AG04449 (cell line): ENCODE measurements around the gene PIP4K2A.
"Not testable (repeated sequence)": the region's sequence is repeated elsewhere in the genome, so short reads cannot be mapped to it uniquely, and the experiment has no call there.

Experiments used
- CTCF ChIA-PET: fragments of 350-600 bp; formaldehyde crosslinking; extraction: SDS; loops from one replicate; lab custom pipeline; 2021; ENCODE audit warnings: antibody characterized with exemption; lab: Yijun Ruan, JAX
- POLR2A ChIA-PET: fragments of 400-600, 350-600 bp; formaldehyde crosslinking; extraction: SDS; loops from one replicate; lab custom pipeline; 2020; ENCODE audit warnings: antibody characterized with exemption, inconsistent platforms; lab: Yijun Ruan, JAX
- DNase-seq: peaks from one replicate; pipeline ENCODE4 v3.0.0-alpha.2; 2010; ENCODE audit warnings: low read depth, low spot score
- H3K4me3 ChIP-seq: 2 replicates; pipeline ENCODE4 v1.5.1; 2011; ENCODE audit warnings: low read depth, mild to moderate bottlenecking, control low read depth, low read length
- CTCF ChIP-seq: IDR thresholded peaks from one replicate; pipeline ENCODE4 v1.5.1; 2011; ENCODE audit warnings: mild to moderate bottlenecking, moderate library complexity, low read length, control low read depth, inconsistent platforms; ENCODE audit not compliant: insufficient read depth; ENCODE audit errors: missing control alignments

Gene PIP4K2A

GRCh38 chr10:22693371-22693784, 21.0 kb downstream of the PIP4K2A start:
- CTCF ChIA-PET = interaction anchor here (0.6 to 1.6 kb wide), 2 partner anchors 11 to 19 kb away, joined by 3 read pairs; no protein-coding TSS in a partner anchor

DNA sequence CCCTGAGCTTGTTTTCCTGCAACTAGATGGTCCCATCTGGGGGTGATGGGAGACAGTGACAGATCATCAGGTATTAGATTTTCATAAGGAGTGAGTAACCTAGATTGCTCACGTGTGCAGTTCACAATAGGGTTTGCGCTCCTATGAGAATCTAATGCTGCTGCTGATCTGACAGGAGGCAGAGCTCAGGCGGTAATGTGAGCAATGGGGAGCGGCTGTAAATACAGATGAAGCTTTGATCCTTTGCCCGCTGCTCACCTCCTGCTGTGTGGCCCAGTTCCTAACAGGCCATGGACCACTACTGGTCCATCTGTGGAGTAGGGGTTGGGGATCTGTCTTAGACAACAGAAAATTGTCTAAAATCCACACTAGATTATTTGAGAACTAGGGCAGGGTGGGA, 22.3 kb downstream of the PIP4K2A start:
- ChIA-PET POLR2A (interaction anchor here (0.6 kb wide), 1 partner anchor 13 kb away, joined by 5 read pairs; no protein-coding TSS in a partner anchor), CTCF (interaction anchor here (1.4 to 1.7 kb wide), 2 partner anchors 16 to 118 kb away, joined by 3 to 5 read pairs; no protein-coding TSS in a partner anchor)
- DNase-seq, H3K4me3 ChIP-seq: not testable (repeated sequence)

More at GRCh38 chr10:22693371-22693784, 21.0 kb downstream of the PIP4K2A start:
- DNase-seq = no peak
- TF ChIP-seq CTCF = no peak
- no peak overlapping the region for H3K4me3 ChIP-seq
- POLR2A ChIA-PET = no interaction called here

- TF ChIP-seq CTCF = no peak
- ChIA-PET CTCF (interaction anchor here (1.0 to 1.7 kb wide), 3 partner anchors 14 to 105 kb away, joined by 3 to 5 read pairs (median 4); no protein-coding TSS in a partner anchor), POLR2A (no interaction called here)
- DNase-seq = no peak
- no peak overlapping the region for H3K4me3 ChIP-seq
Measured at GRCh38 chr10:22690614-22691431, 23.6 kb downstream of the PIP4K2A start.

- H3K4me3 ChIP-seq = no peak overlapping the region
- POLR2A ChIA-PET = no interaction called here
- CTCF ChIA-PET = interaction anchor here (1.2 kb wide), 1 partner anchor 104 kb away, joined by 3 read pairs; no protein-coding TSS in a partner anchor
- no peak for TF ChIP-seq CTCF
- DNase-seq = no peak
Measured at GRCh38 chr10:22690158-22690557, 24.2 kb downstream of the PIP4K2A start.

GRCh38 chr10:22686347-22686746, 28.0 kb downstream of the PIP4K2A start:
- ChIA-PET POLR2A (no interaction called here), CTCF (no interaction called here)
- no peak for TF ChIP-seq CTCF
- DNase-seq = no peak
- no peak overlapping the region for H3K4me3 ChIP-seq

GRCh38 chr10:22685926-22686325, 28.5 kb downstream of the PIP4K2A start:
- POLR2A ChIA-PET = no interaction called here
- TF ChIP-seq CTCF = no peak
- no peak for DNase-seq
- no peak overlapping the region for H3K4me3 ChIP-seq
- CTCF ChIA-PET = no interaction called here
